CMK (cell line): ENCODE measurements around the gene TIMD4.

Experiments used
- DNase-seq: peaks from one replicate; pipeline ENCODE4 v3.0.0-alpha.2; 2010; ENCODE audit warnings: low read depth

Gene TIMD4

GRCh38 chr5:156922207-156922792 is 40.7 kb downstream of the TIMD4 start:
- no peak for DNase-seq

- no peak for DNase-seq
Observed at GRCh38 chr5:156920861-156921431, 42.1 kb downstream of the TIMD4 start.

GRCh38 chr5:156920042-156920860 is 42.8 kb downstream of the TIMD4 start:
- DNase-seq, result no peak

GRCh38 chr5:156918311-156918845 is 44.6 kb downstream of the TIMD4 start:
- no peak for DNase-seq

GRCh38 chr5:156914371-156914737 is 48.7 kb downstream of the TIMD4 start:
- no peak for DNase-seq

GRCh38 chr5:156913719-156914370 is 49.2 kb downstream of the TIMD4 start:
- DNase-seq, result no peak

GRCh38 chr5:156913355-156913718 is 49.7 kb downstream of the TIMD4 start:
- DNase-seq, result no peak

- no peak for DNase-seq
Observed at GRCh38 chr5:156912869-156913268, 50.2 kb downstream of the TIMD4 start.

- no peak for DNase-seq
Observed at GRCh38 chr5:156909180-156909579, 53.8 kb downstream of the TIMD4 start.

- DNase-seq, result no peak
Observed at GRCh38 chr5:156907667-156908066, 55.4 kb downstream of the TIMD4 start.

GRCh38 chr5:156906807-156907206 is 56.2 kb downstream of the TIMD4 start:
- DNase-seq, result no peak

GRCh38 chr5:156896546-156896945 is 66.5 kb downstream of the TIMD4 start:
- no peak for DNase-seq

GRCh38 chr5:156893517-156893916 is 69.5 kb downstream of the TIMD4 start:
- no peak for DNase-seq

GRCh38 chr5:156892864-156893263 is 70.2 kb downstream of the TIMD4 start:
- DNase-seq, result no peak

GRCh38 chr5:156892223-156892622 is 70.8 kb downstream of the TIMD4 start:
- DNase-seq, result no peak

GRCh38 chr5:156888520-156888919 is 74.5 kb downstream of the TIMD4 start:
- DNase-seq, result no peak

- no peak for DNase-seq
Observed at GRCh38 chr5:156883316-156883875, 79.6 kb downstream of the TIMD4 start.

- no peak for DNase-seq
Observed at GRCh38 chr5:156879665-156880285, 83.3 kb downstream of the TIMD4 start.

- DNase-seq, result no peak
Observed at GRCh38 chr5:156871212-156871611, 91.8 kb downstream of the TIMD4 start.

GRCh38 chr5:156870498-156870839 is 92.6 kb downstream of the TIMD4 start:
- no peak for DNase-seq
